Fibroblast of villous mesenchyme (primary cell): ENCODE data around the gene ADGRL4. TPM values are rescaled to one million over a fixed set of nuclear protein-coding genes. Genes with fewer than 3 reads are reported as not detected.

ENCODE experiments used
- DNase-seq: peaks from one replicate; pipeline ENCODE4 v3.0.0-alpha.2; 2010; ENCODE audit warnings: low read depth
- H3K4me3 ChIP-seq: 2 replicates; pipeline ENCODE4 v1.5.1; 2011; ENCODE audit warnings: low read depth, mild to moderate bottlenecking, low read length
- total RNA-seq: library from RNA; depleted of rRNA; stranded (reverse); fragments of >200 nt; gene quantifications from 2 replicates; pipeline ENCODE4 v1.2.3, GENCODE V29; 2012
- TF ChIP-seq, protein P1 (sequence below): IDR thresholded peaks from 2 replicates; pipeline ENCODE4 v1.5.1; 2012; ENCODE audit warnings: low read depth, mild to moderate bottlenecking, low read length; ENCODE audit not compliant: insufficient read depth

The ADGRL4 gene
- total RNA-seq, 1 donor: 4.7 TPM

DNA sequence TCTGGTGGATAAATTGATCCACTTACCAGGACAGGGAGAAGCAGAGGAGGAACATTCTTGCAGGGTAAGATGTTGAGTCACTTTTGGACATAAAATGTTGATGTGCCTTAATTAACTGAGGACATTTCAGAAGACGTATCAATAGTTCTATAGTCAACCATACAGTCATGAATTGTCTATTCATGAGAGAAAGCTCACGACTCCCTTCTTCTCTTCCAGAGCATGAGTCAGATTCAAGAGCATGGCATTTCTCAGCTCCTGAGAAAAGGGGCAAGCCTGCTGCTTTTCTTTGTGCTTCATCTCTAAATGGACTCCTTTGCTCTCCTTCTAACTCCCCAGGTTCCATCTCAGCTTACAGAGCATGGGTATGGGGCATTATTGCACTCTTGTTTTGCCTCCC is 55.7 kb downstream of the ADGRL4 start:
- H3K4me3 ChIP-seq: no peak overlapping the region
- DNase-seq: no peak
- TF ChIP-seq, protein P1, sequence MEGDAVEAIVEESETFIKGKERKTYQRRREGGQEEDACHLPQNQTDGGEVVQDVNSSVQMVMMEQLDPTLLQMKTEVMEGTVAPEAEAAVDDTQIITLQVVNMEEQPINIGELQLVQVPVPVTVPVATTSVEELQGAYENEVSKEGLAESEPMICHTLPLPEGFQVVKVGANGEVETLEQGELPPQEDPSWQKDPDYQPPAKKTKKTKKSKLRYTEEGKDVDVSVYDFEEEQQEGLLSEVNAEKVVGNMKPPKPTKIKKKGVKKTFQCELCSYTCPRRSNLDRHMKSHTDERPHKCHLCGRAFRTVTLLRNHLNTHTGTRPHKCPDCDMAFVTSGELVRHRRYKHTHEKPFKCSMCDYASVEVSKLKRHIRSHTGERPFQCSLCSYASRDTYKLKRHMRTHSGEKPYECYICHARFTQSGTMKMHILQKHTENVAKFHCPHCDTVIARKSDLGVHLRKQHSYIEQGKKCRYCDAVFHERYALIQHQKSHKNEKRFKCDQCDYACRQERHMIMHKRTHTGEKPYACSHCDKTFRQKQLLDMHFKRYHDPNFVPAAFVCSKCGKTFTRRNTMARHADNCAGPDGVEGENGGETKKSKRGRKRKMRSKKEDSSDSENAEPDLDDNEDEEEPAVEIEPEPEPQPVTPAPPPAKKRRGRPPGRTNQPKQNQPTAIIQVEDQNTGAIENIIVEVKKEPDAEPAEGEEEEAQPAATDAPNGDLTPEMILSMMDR: no peak

DNA sequence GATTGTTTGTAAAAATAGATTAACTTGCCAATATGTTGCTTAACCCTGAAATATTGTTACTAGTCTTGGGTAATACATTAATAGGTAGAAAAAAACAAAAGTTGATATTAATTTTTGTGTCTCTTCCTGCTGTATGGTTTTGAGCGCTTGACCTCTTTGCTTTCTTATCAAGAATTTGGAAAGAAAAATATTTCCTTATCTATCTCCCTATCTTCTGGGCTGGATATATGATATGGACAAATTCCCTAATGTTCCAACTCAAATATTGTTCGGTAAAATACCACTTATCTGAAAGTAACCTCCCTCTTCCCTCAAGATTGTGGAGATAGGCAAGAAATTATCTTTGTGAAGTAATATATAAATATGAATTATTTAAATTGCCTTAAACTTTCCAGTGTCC is 57.3 kb downstream of the ADGRL4 start:
- TF ChIP-seq, protein P1: no peak
- H3K4me3 ChIP-seq: no peak overlapping the region

DNA sequence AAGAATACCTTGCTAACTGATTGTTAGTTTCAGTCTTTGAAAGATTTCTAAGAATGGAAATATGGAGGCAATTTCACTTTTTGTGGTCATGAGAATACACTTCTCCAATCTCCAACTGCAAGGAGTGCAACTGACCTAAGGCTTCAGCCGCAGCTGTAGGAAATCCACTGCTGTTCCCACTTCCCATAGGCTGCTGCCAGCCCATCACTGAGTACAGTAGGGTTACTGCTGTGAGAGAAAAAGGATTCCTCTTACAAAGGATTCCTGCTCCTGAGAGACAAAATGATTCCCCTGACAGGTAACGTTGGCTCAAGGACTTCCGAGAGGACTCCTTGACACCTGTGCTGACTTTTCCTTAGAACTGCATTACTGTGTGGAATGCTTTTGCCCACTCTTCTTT is 87.4 kb downstream of the ADGRL4 start:
- TF ChIP-seq, protein P1: no peak
- DNase-seq: no peak
- no peak overlapping the region for H3K4me3 ChIP-seq

More for the DNA sequence above, 57.3 kb downstream of the ADGRL4 start:
- no peak for DNase-seq

DNA sequence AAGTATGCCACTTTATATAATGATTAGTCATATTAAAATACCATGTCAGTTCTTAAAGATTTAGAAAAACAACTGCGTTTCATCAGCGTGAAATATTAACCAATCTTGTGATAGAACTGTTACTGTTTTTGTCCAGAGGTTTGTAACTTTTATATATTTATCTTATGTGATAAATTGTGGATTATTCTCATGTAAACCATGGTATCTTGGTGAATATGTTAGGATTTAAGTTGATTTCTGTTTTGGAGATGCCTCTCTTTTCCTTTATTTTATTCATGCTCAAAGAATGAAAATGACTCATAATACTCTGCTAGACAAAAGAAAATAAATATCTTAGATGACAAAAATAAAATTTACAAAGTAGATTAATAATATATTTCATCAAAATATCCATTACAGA is 88.4 kb downstream of the ADGRL4 start:
- TF ChIP-seq, protein P1: no peak
- no peak for DNase-seq

DNA sequence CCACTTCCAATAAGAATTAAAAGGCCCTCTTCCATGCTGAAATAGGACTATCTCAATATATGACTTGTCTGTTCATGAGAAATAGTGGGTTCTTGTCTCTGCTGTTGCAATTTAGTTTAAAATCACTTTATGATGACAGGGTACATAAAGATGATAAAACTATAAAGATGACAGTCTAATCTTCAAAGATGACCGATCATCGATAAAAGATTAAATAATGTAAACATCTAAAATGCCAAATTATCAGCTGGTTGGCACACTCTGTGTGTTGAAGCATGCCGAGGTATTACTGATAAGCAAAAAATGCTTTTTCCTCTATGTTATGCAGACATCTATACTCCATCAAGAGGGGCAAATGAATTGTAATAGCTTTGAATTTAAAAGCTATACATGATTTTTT is 89.5 kb downstream of the ADGRL4 start:
- TF ChIP-seq, protein P1: no peak
- H3K4me3 ChIP-seq: no peak overlapping the region
- no peak for DNase-seq

More for the DNA sequence above, 88.4 kb downstream of the ADGRL4 start:
- no peak overlapping the region for H3K4me3 ChIP-seq

DNA sequence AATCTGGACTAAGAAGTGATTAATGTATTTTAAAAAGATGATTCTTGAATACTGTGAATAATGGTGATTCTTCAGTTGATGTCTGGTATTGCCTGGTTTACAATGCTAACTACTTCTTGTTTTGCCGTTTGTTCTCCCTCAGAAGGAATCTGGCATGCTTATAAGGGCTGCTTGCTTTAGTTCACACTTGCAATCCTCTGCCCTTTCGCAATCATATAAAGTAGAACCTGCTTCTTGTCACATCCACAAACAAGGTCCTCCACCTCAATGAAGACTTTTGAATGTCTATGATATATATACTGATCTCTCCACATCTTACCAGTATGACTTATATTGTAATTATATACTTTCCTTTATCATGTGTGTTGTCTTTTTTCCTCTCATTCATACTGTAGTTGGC is 92.6 kb downstream of the ADGRL4 start:
- TF ChIP-seq, protein P1: no peak
- no peak overlapping the region for H3K4me3 ChIP-seq
- peak; percentile 16 for DNase-seq
